ENCODE measurements around the gene BLOC1S5. TPM values are rescaled to one million over a fixed set of nuclear protein-coding genes. Genes with fewer than 3 reads are reported as not detected.

The BLOC1S5 gene
- total and polyA plus RNA-seq, 9 of the 15 experiments (the other 6 are each of a cell fraction or from before 2014, with no cell fraction given) = 8.5 to 41.0 (median 27.7) TPM

DNA sequence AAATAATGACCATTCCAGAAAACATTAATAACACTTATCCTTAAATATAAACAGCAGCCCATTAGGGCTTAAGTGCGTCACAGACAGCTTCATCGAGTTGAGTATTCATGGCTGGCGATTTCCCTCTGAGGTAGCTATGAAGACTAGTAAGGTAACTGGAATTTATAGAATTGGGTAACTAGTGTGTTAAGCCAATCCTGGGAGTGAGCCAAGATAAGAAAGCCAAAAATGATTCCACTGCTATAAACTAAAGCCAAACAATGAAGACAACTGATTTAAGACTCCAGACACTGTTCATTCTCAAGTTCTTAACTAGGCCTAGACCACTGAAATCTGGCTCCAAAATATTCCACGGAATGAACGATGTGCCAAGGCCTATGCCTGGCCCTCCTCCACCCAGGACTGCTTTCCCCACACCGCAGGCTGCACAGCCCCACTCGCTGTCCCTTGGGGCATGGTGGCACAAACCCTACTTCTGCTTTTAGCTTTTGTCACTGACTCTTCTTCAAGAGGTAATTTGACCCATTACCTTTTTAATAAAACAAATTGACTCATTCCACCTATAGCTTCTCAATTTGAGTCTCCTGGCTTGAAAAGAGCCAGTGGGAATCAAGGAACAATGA lies 66.0 kb downstream of the BLOC1S5 start (continued):
- no peak for TF ChIP-seq PRMT5 (CRISPR knock-in tag; IDR thresholded peaks at IDR 0.05)

DNA sequence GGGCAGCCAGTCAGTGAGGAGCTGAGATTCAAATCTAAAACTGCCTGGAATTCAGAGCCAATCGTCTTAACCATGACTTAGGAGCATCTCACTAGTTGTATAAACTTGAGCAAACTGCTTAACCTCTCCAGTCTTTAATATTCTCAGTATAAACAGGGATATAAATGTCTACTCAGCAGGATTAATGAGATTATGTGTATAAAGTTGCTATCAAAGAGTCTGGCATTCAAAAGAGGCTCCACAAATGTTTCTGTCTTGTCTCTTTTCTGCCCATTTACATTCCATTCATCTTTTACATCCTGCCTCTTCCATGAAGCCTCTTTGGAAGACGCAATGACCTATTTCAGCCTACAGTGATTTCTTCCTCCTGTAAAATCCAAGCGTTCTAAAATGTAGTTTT lies 66.9 kb downstream of the BLOC1S5 start:
- intact Hi-C loops (cut with micrococcal nuclease) = no loop called here
- no peaks in the 10 kb centered on the region for H4K20me1 ChIP-seq (replicated peaks; ENCODE audit: control insufficient read depth, insufficient read depth, low read length)
- no peak overlapping the region for H3K4me2 ChIP-seq (ENCODE audit: insufficient read depth, low read length)
- POLR2A ChIA-PET = no interaction called here
- CTCF ChIA-PET (ENCODE audit: low intra/inter-chr PET ratio) = no interaction called here
- no TSS peak for BruUV-seq (replicated peaks)
- H3K79me2 ChIP-seq (ENCODE audit: control insufficient read depth, insufficient read depth, low read length) = no peaks in the 10 kb centered on the region
- H3K27me3 ChIP-seq (ENCODE audit: control insufficient read depth in 2 of 2, insufficient read depth in 2 of 2, low read length in 2 of 2) = no peaks in the 10 kb centered on the region
- ATAC-seq = no peak
- FAIRE-seq = no peak
- peaks cover 0 to 4% of the 10 kb centered on the region in 2 experiments; a peak in 2 of 5 replicates for H3K4me1 ChIP-seq (replicated peaks in 1 of 2; ENCODE audit: control insufficient read depth in 2 of 2, insufficient read depth in 2 of 2, low read length in 2 of 2)
- H3K27ac ChIP-seq (ENCODE audit: extremely low read depth, low read depth, low read length) = no peak overlapping the region
- no peak overlapping the region for H2AFZ ChIP-seq (ENCODE audit: low read depth, low read length)
- in situ Hi-C loops (cut with MboI) = no loop called here
- no peak overlapping the region for H3K9ac ChIP-seq (ENCODE audit: insufficient read depth in 1 of 2, low read depth in 2 of 2, low read length in 2 of 2)
- DNase-seq (ENCODE audit: extremely low read depth in 1 of 4, low spot score in 3 of 4) = no peak
- H3K36me3 ChIP-seq (ENCODE audit: control insufficient read depth, insufficient read depth, low read length) = no peaks in the 10 kb centered on the region
- WGBS (ENCODE audit: insufficient coverage, low coverage, missing lambda C conversion rate) = 19% methylated on average over 3 of the region's 3 CpGs
- H3K9me1 ChIP-seq (ENCODE audit: control insufficient read depth, insufficient read depth, low read length) = no peaks in the 10 kb centered on the region
- H3K9me3 ChIP-seq (replicated peaks; ENCODE audit: control insufficient read depth, insufficient read depth, low read depth, low read length) = no peaks in the 10 kb centered on the region
- no peak overlapping the region for H3K4me3 ChIP-seq
- peak; percentile 74 for TF ChIP-seq C11orf30 (IDR thresholded peaks at IDR 0.05; ENCODE audit: low read depth)
- TF ChIP-seq POLR2A (conservative IDR thresholded peaks at IDR 0.05) = no peak
- TF ChIP-seq CBX8 (IDR thresholded peaks at IDR 0.05; ENCODE audit: borderline replicate concordance, extremely low read depth, low read depth, low read length, poor library complexity, severe bottlenecking) = no peak
- TF ChIP-seq ZFP36 (IDR thresholded peaks at IDR 0.05; ENCODE audit: low read depth, low read length, partially characterized antibody) = no peak
- TF ChIP-seq MAFG (tag; conservative IDR thresholded peaks at IDR 0.05) = peak; percentile 66
- peak; percentile 60 for TF ChIP-seq MAFK (IDR thresholded peaks at IDR 0.05; ENCODE audit: low read length)
- TF ChIP-seq, protein P1, sequence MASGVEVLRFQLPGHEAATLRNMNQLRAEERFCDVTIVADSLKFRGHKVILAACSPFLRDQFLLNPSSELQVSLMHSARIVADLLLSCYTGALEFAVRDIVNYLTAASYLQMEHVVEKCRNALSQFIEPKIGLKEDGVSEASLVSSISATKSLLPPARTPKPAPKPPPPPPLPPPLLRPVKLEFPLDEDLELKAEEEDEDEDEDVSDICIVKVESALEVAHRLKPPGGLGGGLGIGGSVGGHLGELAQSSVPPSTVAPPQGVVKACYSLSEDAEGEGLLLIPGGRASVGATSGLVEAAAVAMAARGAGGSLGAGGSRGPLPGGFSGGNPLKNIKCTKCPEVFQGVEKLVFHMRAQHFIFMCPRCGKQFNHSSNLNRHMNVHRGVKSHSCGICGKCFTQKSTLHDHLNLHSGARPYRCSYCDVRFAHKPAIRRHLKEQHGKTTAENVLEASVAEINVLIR (CRISPR knock-in tag; IDR thresholded peaks at IDR 0.05) = no peak
- no peak for TF ChIP-seq BHLHE40 (IDR thresholded peaks at IDR 0.05; ENCODE audit: low read length)
- TF ChIP-seq ZNF316 (IDR thresholded peaks at IDR 0.05) = peak; percentile 84
- TF ChIP-seq MAFF (IDR thresholded peaks at IDR 0.05; ENCODE audit: low read length) = peak; percentile 59
